ENCODE data around the gene PTPRD. TPM values are rescaled to one million over a fixed set of nuclear protein-coding genes. Genes with fewer than 3 reads are reported as not detected.

Gene PTPRD
- total RNA-seq, 4 donors from 2014 or later: 19.6 to 78.9 (median 45.6) TPM

GRCh38 chr9:10248890-10249289 lies 363.9 kb downstream of the PTPRD start:
- Histone ChIP-seq H3K27me3 (no peaks in the 10 kb centered on the region), H3K4me3 (replicated peaks in 1 of 3) (no peak overlapping the region), H3K27ac (no peak overlapping the region), H3K36me3 (no peaks in the 10 kb centered on the region), H3K9me3 (no peaks in the 10 kb centered on the region), H3K4me1 (no peaks in the 10 kb centered on the region)
- WGBS, 2 donors: 86 to 90% methylated on average over 1 of the region's 1 CpG
- DNase-seq: no peak
- no peak for TF ChIP-seq POLR2A (IDR thresholded peaks at IDR 0.05)
- no peak for TF ChIP-seq CTCF (IDR thresholded peaks at IDR 0.05)
- intact Hi-C loops (cut with DNase I): no loop called here

GRCh38 chr9:10242255-10242654 lies 370.5 kb downstream of the PTPRD start:
- Histone ChIP-seq H3K9me3 (no peaks in the 10 kb centered on the region), H3K4me3 (replicated peaks in 1 of 3) (no peak overlapping the region), H3K27ac (no peak overlapping the region), H3K36me3 (no peaks in the 10 kb centered on the region), H3K27me3 (no peaks in the 10 kb centered on the region), H3K4me1 (no peaks in the 10 kb centered on the region)
- no peak for DNase-seq
- intact Hi-C loops (cut with DNase I): no loop called here
- TF ChIP-seq CTCF (IDR thresholded peaks at IDR 0.05) (no peak), POLR2A (IDR thresholded peaks at IDR 0.05) (no peak)
- WGBS, 2 donors: 72 to 82% methylated on average over 2 of the region's 2 CpGs

- TF ChIP-seq POLR2A (IDR thresholded peaks at IDR 0.05) (no peak), CTCF (IDR thresholded peaks at IDR 0.05) (no peak)
- no peaks in the 10 kb centered on the region for H3K27me3 ChIP-seq
- 56 to 74% methylated on average over 1 of the region's 1 CpG for WGBS, 2 donors
- no peaks in the 10 kb centered on the region for H3K36me3 ChIP-seq
- intact Hi-C loops (cut with DNase I): no loop called here
- H3K4me1 ChIP-seq: no peaks in the 10 kb centered on the region
- H3K4me3 ChIP-seq (replicated peaks in 1 of 3): no peak overlapping the region
- no peak overlapping the region for H3K27ac ChIP-seq
- DNase-seq: no peak
- no peaks in the 10 kb centered on the region for H3K9me3 ChIP-seq
Observed at GRCh38 chr9:10238087-10238486, 374.7 kb downstream of the PTPRD start.

GRCh38 chr9:10237584-10237983 lies 375.2 kb downstream of the PTPRD start:
- H3K27me3 ChIP-seq: no peaks in the 10 kb centered on the region
- no peaks in the 10 kb centered on the region for H3K9me3 ChIP-seq
- no peak overlapping the region for H3K4me3 ChIP-seq (replicated peaks in 1 of 3)
- H3K36me3 ChIP-seq: no peaks in the 10 kb centered on the region
- intact Hi-C loops (cut with DNase I): no loop called here
- no peak for DNase-seq
- H3K4me1 ChIP-seq: no peaks in the 10 kb centered on the region
- TF ChIP-seq POLR2A (IDR thresholded peaks at IDR 0.05) (no peak), CTCF (IDR thresholded peaks at IDR 0.05) (no peak)
- no peak overlapping the region for H3K27ac ChIP-seq

GRCh38 chr9:10236161-10236560 lies 376.6 kb downstream of the PTPRD start:
- no peaks in the 10 kb centered on the region for H3K4me1 ChIP-seq
- H3K4me3 ChIP-seq (replicated peaks in 1 of 3): no peak overlapping the region
- intact Hi-C loops (cut with DNase I): no loop called here
- no peaks in the 10 kb centered on the region for H3K9me3 ChIP-seq
- no peak for TF ChIP-seq POLR2A (IDR thresholded peaks at IDR 0.05)
- no peaks in the 10 kb centered on the region for H3K27me3 ChIP-seq
- 77 to 83% methylated on average over 2 of the region's 2 CpGs for WGBS, 2 donors
- no peak for DNase-seq
- no peaks in the 10 kb centered on the region for H3K36me3 ChIP-seq
- no peak overlapping the region for H3K27ac ChIP-seq

- Histone ChIP-seq H3K9me3 (no peaks in the 10 kb centered on the region), H3K27ac (no peak overlapping the region), H3K36me3 (no peaks in the 10 kb centered on the region), H3K27me3 (no peaks in the 10 kb centered on the region), H3K4me3 (replicated peaks in 1 of 3) (no peak overlapping the region), H3K4me1 (no peaks in the 10 kb centered on the region)
- WGBS, 2 donors: 90 to 92% methylated on average over 5 of the region's 5 CpGs
- DNase-seq: no peak
- no peak for TF ChIP-seq CTCF (IDR thresholded peaks at IDR 0.05)
- intact Hi-C loops (cut with DNase I): no loop called here
Observed at GRCh38 chr9:10235376-10235775, 377.4 kb downstream of the PTPRD start.

All from thyroid gland (tissue), 4 donors.